Loucy (cell line): ENCODE measurements around the gene FBXO41.

Source experiments
- H2AFZ ChIP-seq: fragments of 200-600 bp; sonication (generic); 2 replicates; pipeline ENCODE4 v1.6.0; 2016; ENCODE audit warnings: antibody characterized with exemption, mild to moderate bottlenecking, low read length, moderate library complexity
- H3F3A ChIP-seq: fragments of 200-600 bp; 2 replicates; pipeline ENCODE4 v1.6.0; 2016; ENCODE audit warnings: antibody characterized with exemption, low read depth, mild to moderate bottlenecking
- H3K27me3 ChIP-seq: fragments of 200-600 bp; sonication (generic); 2 replicates; pipeline ENCODE4 v1.6.1; 2014; ENCODE audit warnings: low read length, mild to moderate bottlenecking; ENCODE audit not compliant: insufficient read depth, poor library complexity, severe bottlenecking
- H3K36me3 ChIP-seq: fragments of 200-600 bp; sonication (generic); 2 replicates; pipeline ENCODE4 v1.6.1; 2016; ENCODE audit warnings: low read length; ENCODE audit not compliant: insufficient read depth
- H3K4me1 ChIP-seq: fragments of 200-600 bp; sonication (generic); 2 replicates; pipeline ENCODE4 v1.5.1; 2014; ENCODE audit warnings: low read length, mild to moderate bottlenecking; ENCODE audit not compliant: insufficient read depth, poor library complexity, severe bottlenecking
- H3K4me2 ChIP-seq: fragments of 200-600 bp; sonication (generic); 2 replicates; pipeline ENCODE4 v1.6.0; 2014; ENCODE audit warnings: antibody characterized with exemption, low read length, low read depth, mild to moderate bottlenecking; ENCODE audit not compliant: poor library complexity, severe bottlenecking
- H3K4me3 ChIP-seq: fragments of 200-600 bp; sonication (generic); 2 replicates; pipeline ENCODE4 v1.5.1; 2014; ENCODE audit warnings: low read length, mild to moderate bottlenecking, mixed read lengths; ENCODE audit not compliant: poor library complexity, severe bottlenecking
- H3K79me2 ChIP-seq: fragments of 200-600 bp; sonication (generic); 2 replicates; pipeline ENCODE4 v1.6.1; 2014; ENCODE audit warnings: low read length; ENCODE audit not compliant: insufficient read depth
- H3K9ac ChIP-seq: fragments of 200-600 bp; sonication (generic); 2 replicates; pipeline ENCODE4 v1.6.0; 2014; ENCODE audit warnings: mild to moderate bottlenecking, low read depth, low read length, moderate library complexity; ENCODE audit not compliant: poor library complexity, severe bottlenecking
- H3K9me2 ChIP-seq: fragments of 200-600 bp; sonication (generic); replicated peaks from 2 replicates; pipeline ENCODE4 v1.6.1; 2016; ENCODE audit warnings: low read depth, low read length, mixed read lengths
- H3K9me3 ChIP-seq: fragments of 200-600 bp; sonication (generic); 2 replicates; pipeline ENCODE4 v1.6.1; 2014; ENCODE audit warnings: mild to moderate bottlenecking, antibody characterized with exemption, low read length, low read depth; ENCODE audit not compliant: insufficient read depth
- H4K20me1 ChIP-seq: fragments of 200-600 bp; sonication (generic); 2 replicates; pipeline ENCODE4 v1.6.0; 2014; ENCODE audit warnings: antibody characterized with exemption, low read length, mild to moderate bottlenecking; ENCODE audit not compliant: insufficient read depth, poor library complexity, severe bottlenecking
- EZH2phosphoT487 ChIP-seq: fragments of 200-600 bp; IDR thresholded peaks from 2 replicates; pipeline ENCODE4 v1.6.1; 2018; ENCODE audit warnings: antibody characterized with exemption, mild to moderate bottlenecking, moderate library complexity, borderline replicate concordance
- TF ChIP-seq, protein P1 (sequence below): fragments of 200-600 bp; sonication (generic); conservative IDR thresholded peaks from 2 replicates; pipeline ENCODE4 v1.5.1; 2014; ENCODE audit warnings: mild to moderate bottlenecking, antibody characterized with exemption, low read length

The FBXO41 gene

DNA sequence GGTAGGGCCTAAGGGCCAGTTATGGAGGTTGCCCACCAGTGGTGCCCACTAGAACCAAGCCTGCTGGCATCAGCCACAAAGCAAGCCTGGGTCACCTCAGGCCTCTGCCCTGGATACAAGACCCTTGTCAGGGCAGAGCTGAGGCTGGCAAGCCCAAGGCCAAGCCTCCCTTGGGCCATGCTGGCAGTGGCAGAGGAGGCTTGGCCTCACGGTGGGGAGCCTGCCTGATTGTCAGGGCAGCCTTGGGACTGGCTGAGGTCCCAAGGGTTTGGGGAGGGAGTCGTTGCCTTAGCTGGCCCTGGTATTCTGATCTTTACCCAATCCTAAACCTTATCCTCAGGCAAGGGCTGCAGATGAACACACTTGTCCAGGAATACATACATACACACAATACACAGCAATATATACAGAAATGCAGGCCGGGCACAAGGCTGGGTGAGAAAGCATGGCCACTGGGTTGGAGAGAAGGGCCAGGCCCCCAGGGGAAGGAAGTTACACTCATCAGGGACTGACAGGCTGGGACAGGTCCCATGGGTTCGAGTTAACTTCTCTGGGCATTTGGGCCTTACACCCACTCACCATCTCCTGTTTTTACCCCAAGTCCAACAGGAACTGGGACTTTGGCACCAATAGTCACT lies 29.2 kb downstream of the FBXO41 start:
- no peaks in the 10 kb centered on the region for H4K20me1 ChIP-seq
- H3K4me3 ChIP-seq, result no peak overlapping the region
- H3K9ac ChIP-seq, result no peak overlapping the region
- no peaks in the 10 kb centered on the region for H3K9me2 ChIP-seq
- no peaks in the 10 kb centered on the region for H3K79me2 ChIP-seq
- no peak for TF ChIP-seq EZH2phosphoT487
- TF ChIP-seq, protein P1, sequence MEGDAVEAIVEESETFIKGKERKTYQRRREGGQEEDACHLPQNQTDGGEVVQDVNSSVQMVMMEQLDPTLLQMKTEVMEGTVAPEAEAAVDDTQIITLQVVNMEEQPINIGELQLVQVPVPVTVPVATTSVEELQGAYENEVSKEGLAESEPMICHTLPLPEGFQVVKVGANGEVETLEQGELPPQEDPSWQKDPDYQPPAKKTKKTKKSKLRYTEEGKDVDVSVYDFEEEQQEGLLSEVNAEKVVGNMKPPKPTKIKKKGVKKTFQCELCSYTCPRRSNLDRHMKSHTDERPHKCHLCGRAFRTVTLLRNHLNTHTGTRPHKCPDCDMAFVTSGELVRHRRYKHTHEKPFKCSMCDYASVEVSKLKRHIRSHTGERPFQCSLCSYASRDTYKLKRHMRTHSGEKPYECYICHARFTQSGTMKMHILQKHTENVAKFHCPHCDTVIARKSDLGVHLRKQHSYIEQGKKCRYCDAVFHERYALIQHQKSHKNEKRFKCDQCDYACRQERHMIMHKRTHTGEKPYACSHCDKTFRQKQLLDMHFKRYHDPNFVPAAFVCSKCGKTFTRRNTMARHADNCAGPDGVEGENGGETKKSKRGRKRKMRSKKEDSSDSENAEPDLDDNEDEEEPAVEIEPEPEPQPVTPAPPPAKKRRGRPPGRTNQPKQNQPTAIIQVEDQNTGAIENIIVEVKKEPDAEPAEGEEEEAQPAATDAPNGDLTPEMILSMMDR, result no peak
- no peaks in the 10 kb centered on the region for H3F3A ChIP-seq
- H2AFZ ChIP-seq, result no peak overlapping the region
- H3K9me3 ChIP-seq, result no peaks in the 10 kb centered on the region
- peaks cover 72% of the 10 kb centered on the region; the same call in 1 of the 2 replicates for H3K36me3 ChIP-seq
- H3K27me3 ChIP-seq, result no peaks in the 10 kb centered on the region
- no peak overlapping the region for H3K4me2 ChIP-seq
- no peaks in the 10 kb centered on the region for H3K4me1 ChIP-seq

DNA sequence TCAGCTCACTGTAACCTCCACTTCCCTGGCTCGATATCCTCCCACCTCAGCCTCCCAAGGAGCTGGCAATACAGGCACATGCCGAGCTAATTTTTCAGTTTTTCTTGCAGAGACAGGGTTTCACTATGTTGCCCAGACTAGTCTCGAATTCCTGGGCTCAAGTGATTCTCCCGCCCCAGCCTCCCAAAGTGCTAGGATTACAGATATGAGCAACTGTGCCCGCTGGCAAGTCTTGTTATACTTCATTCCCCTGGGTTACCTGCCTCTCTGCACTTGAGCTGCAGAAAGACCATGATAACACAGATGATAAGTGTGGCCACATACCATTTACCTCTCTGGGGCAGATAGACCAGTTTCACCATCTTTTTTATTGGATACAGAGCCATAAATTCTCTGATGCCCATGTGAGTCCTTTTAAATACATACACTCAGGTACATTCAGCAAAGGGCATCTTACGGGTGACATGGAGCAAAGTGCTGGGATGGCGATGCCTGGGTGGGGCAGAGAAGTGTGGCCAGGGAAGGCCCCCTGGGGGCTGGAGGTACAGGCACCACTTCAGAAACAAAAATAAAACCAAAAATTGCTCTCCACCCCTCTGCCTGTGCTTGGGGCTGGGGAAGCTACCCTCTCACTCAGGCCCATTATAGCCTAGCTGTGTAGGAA lies 29.8 kb downstream of the FBXO41 start:
- no peaks in the 10 kb centered on the region for H3K9me2 ChIP-seq
- no peaks in the 10 kb centered on the region for H3K27me3 ChIP-seq
- H3K4me2 ChIP-seq, result no peak overlapping the region
- H3K4me3 ChIP-seq, result no peak overlapping the region
- no peaks in the 10 kb centered on the region for H3F3A ChIP-seq
- no peaks in the 10 kb centered on the region for H3K79me2 ChIP-seq
- H3K9ac ChIP-seq, result no peak overlapping the region
- H3K4me1 ChIP-seq, result no peaks in the 10 kb centered on the region
- H2AFZ ChIP-seq, result no peak overlapping the region
- no peaks in the 10 kb centered on the region for H3K9me3 ChIP-seq
- H4K20me1 ChIP-seq, result no peaks in the 10 kb centered on the region
- peaks cover 72% of the 10 kb centered on the region; the same call in 1 of the 2 replicates for H3K36me3 ChIP-seq
- TF ChIP-seq EZH2phosphoT487, result no peak
- TF ChIP-seq, protein P1, result no peak

DNA sequence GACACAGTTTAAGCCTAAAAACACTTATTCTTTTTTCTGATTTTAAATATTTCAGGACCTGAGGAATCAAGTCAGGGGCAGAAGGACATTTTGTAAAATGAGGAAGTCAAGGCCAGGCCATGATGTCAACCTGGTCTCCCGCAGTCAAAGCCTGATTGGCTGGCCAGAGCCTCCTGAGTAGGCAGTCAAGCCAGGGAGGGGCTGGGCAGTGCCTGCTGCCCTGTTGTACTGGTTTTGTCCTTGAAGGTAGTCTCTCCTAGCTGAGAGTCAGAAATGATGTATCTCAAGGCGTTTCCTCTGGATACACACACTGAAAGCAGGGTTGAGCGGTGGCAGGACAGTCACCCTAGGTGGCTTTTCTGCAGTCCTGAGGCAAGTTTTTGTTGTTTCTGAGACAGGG lies 30.4 kb downstream of the FBXO41 start:
- H3K4me1 ChIP-seq, result no peaks in the 10 kb centered on the region
- no peaks in the 10 kb centered on the region for H4K20me1 ChIP-seq
- no peak overlapping the region for H3K4me3 ChIP-seq
- peaks cover 72% of the 10 kb centered on the region; the same call in 1 of the 2 replicates for H3K36me3 ChIP-seq
- H3F3A ChIP-seq, result no peaks in the 10 kb centered on the region
- no peak overlapping the region for H3K4me2 ChIP-seq
- no peaks in the 10 kb centered on the region for H3K79me2 ChIP-seq
- H3K9me2 ChIP-seq, result no peaks in the 10 kb centered on the region
- TF ChIP-seq, protein P1, result no peak
- TF ChIP-seq EZH2phosphoT487, result no peak
- H3K27me3 ChIP-seq, result no peaks in the 10 kb centered on the region
- H2AFZ ChIP-seq, result no peak overlapping the region
- no peaks in the 10 kb centered on the region for H3K9me3 ChIP-seq
- no peak overlapping the region for H3K9ac ChIP-seq
